Spleen (tissue), 11 donors: Measurements from ENCODE around the gene SUCO. TPM values are rescaled to one million over a fixed set of nuclear protein-coding genes. Genes with fewer than 3 reads are reported as not detected.
A peak's percentile ranks its signal among the peaks of the same experiment; 100 is the strongest.

Source experiments
- DNase-seq: peaks from one replicate; pipeline ENCODE4 v3.0.0-alpha.2; 2020
- H3K27ac ChIP-seq, 8 donors: fragments of 200-600 bp; sonication (generic) in 7 of 8; 1 replicate in 4 of 8; 2 replicates in 4 of 8; pipeline versions ENCODE4 v1.5.0 to v1.8.0; 2016 to 2021; ENCODE audit warnings: inconsistent platforms in 4 of 8, mild to moderate bottlenecking in 4 of 8, moderate library complexity in 1 of 8
- H3K27me3 ChIP-seq, 7 donors: fragments of 200-600 bp; sonication (generic) in 6 of 7; replicated peaks in 1 of 7; 1 replicate in 4 of 7; 2 replicates in 3 of 7; pipeline versions ENCODE4 v1.5.0 to v1.8.0; 2016 to 2021; ENCODE audit warnings: inconsistent platforms in 3 of 7, mild to moderate bottlenecking in 1 of 7
- H3K36me3 ChIP-seq, 6 donors: fragments of 200-600 bp; sonication (generic) in 5 of 6; 1 replicate in 4 of 6; 2 replicates in 2 of 6; pipeline versions ENCODE4 v1.5.0 to v1.8.0; 2016 to 2021; ENCODE audit warnings: inconsistent platforms in 2 of 6
- H3K4me1 ChIP-seq, 6 donors: fragments of 200-600 bp; sonication (generic) in 5 of 6; 1 replicate in 3 of 6; 2 replicates in 3 of 6; pipeline versions ENCODE4 v1.5.0 to v1.8.0; 2016 to 2021; ENCODE audit warnings: inconsistent platforms in 3 of 6
- H3K4me3 ChIP-seq, 8 donors: fragments of 200-600 bp; sonication (generic) in 7 of 8; 1 replicate in 4 of 8; 2 replicates in 4 of 8; pipeline versions ENCODE4 v1.5.0 to v1.8.0; 2016 to 2021; ENCODE audit warnings: inconsistent platforms in 4 of 8, mild to moderate bottlenecking in 4 of 8, moderate library complexity in 2 of 8
- H3K9me3 ChIP-seq, 8 donors: fragments of 200-600 bp; sonication (generic) in 7 of 8; 1 replicate in 4 of 8; 2 replicates in 4 of 8; pipeline versions ENCODE4 v1.5.0 to v1.8.0; 2016 to 2021; ENCODE audit warnings: inconsistent platforms in 4 of 8
- POLR2A ChIP-seq, 3 donors: fragments of 450-650 bp; IDR thresholded peaks; one replicate each; pipeline ENCODE4 v1.5.1; 2017; ENCODE audit warnings: antibody characterized with exemption in 3 of 3, mild to moderate bottlenecking in 1 of 3
- POLR2AphosphoS5 ChIP-seq, 3 donors: sonication (generic); formaldehyde crosslinking; IDR thresholded peaks; one replicate each; pipeline ENCODE4 v1.5.1; 2017; ENCODE audit warnings: antibody characterized with exemption in 3 of 3
- WGBS, 5 donors: extraction: QIAGEN DNeasy Blood & Tissue Kit in 3 of 5; methylation state at CpG; one replicate each; pipeline versions ENCODE4 v1.1.5 to v1.1.7; 2013 to 2018; 5-methylcytosine and 5-hydroxymethylcytosine counted together
- intact Hi-C: fragments of 100-400 bp; cut with DNase I; formaldehyde crosslinking; loops from one replicate; pipeline ENCODE4 v1.15.0; 2023; ENCODE audit warnings: low total_unique reads
- polyA plus RNA-seq, 3 donors: library from polyadenylated mRNA; stranded (reverse); fragments of 200-250 nt; gene quantifications; one replicate each; pipeline ENCODE4 v1.2.1, GENCODE V29; 2013
- total RNA-seq, 7 donors: library from RNA; depleted of rRNA in 3 of 7; stranded (reverse); fragments of >200 nt in 3 of 7; fragmentation: NEBNext Ultra II Directional in 4 of 7; extraction: Animal tissue kit (Norgen Biotek cat#: 25700) in 4 of 7; gene quantifications; one replicate each; pipeline versions ENCODE4 v1.1.0 to v1.2.1, GENCODE V29; 2016 to 2021
- TF ChIP-seq, protein P1 (sequence below), 11 experiments: fragments of 200-600 bp in 7 of 11; fragments of 450-650 bp in 4 of 11; sonication (generic) in 4 of 11; IDR thresholded peaks in 8 of 11; conservative IDR thresholded peaks in 3 of 11; 1 replicate in 7 of 11; 2 replicates in 4 of 11; pipeline versions ENCODE4 v1.4.0 to v1.8.0; 2016 to 2021; ENCODE audit warnings: antibody characterized with exemption in 11 of 11, inconsistent platforms in 4 of 11, mild to moderate bottlenecking in 1 of 11
- donor health status: healthy with polysubstance abuse.
- donor health status: DM: no; HTN: no; CAD: no; lungs with moderate emphysema.
- donor health status: DM: no; HTN: no; CAD: no.
- donor health status: Bipolar disorder and iron deficiency.
- donor health status: healthy.
- donor health status: DM: no; HTN: no; CAD: no.
- donor health status: DM: yes; HTN: yes; CAD: no.

The SUCO gene
- total and polyA plus RNA-seq, 10 donors, result 7.9 to 59.5 (median 39.5) TPM

DNA sequence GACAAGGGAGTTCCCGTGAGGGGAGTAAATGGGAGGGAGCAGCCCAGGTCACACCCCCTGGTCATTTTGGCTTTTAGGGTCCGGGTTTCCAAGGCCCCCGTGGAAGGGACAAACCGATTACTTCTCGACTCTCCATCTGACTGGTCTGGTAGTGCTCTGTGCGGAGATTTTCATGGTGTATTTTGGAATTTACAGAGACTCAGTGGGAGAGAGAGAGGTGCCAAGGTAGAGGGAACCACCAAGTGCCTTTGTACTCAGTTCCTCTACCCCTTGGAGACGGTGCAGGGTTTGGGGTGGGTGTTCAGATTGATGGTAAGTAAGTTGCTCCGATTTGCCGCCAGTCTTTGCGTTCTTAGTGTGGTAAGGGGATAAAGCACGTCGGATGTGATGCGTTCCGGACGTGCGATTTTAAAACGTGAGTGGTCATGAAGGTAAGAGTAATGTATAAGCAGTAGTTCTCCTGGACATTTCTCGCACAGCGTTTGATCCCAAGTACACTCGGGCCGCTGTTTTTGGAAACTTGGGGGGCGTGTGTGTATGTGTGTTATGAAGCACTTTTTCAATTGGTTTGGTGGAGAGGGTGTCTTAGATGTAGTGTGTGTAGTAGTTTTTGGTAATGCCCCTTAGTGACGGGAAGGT, 682 bp downstream of the SUCO start:
- Histone ChIP-seq H3K36me3 (no peaks in the 10 kb centered on the region), H3K27me3 (no peaks in the 10 kb centered on the region), H3K9me3 (no peaks in the 10 kb centered on the region), H3K4me1 (peaks cover 16 to 62% (median 47%) of the 10 kb centered on the region in 6 donors), H3K27ac (peak overlapping the region; percentile 98 to 100 (median 100)), H3K4me3 (peak overlapping the region; percentile 77 to 86 (median 82))
- intact Hi-C loops, result no loop called here
- no peak for TF ChIP-seq POLR2AphosphoS5 (IDR thresholded peaks at IDR 0.05)
- TF ChIP-seq, protein P1, sequence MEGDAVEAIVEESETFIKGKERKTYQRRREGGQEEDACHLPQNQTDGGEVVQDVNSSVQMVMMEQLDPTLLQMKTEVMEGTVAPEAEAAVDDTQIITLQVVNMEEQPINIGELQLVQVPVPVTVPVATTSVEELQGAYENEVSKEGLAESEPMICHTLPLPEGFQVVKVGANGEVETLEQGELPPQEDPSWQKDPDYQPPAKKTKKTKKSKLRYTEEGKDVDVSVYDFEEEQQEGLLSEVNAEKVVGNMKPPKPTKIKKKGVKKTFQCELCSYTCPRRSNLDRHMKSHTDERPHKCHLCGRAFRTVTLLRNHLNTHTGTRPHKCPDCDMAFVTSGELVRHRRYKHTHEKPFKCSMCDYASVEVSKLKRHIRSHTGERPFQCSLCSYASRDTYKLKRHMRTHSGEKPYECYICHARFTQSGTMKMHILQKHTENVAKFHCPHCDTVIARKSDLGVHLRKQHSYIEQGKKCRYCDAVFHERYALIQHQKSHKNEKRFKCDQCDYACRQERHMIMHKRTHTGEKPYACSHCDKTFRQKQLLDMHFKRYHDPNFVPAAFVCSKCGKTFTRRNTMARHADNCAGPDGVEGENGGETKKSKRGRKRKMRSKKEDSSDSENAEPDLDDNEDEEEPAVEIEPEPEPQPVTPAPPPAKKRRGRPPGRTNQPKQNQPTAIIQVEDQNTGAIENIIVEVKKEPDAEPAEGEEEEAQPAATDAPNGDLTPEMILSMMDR (IDR thresholded peaks at IDR 0.05 in 8 of 11, conservative IDR thresholded peaks at IDR 0.05 in 3 of 11), result no peak
- no peak for TF ChIP-seq POLR2A (IDR thresholded peaks at IDR 0.05)
- peak; percentile 81 for DNase-seq
- 0 to 1% (median 0%) methylated on average over 23 of the region's 23 CpGs for WGBS, 5 donors

DNA sequence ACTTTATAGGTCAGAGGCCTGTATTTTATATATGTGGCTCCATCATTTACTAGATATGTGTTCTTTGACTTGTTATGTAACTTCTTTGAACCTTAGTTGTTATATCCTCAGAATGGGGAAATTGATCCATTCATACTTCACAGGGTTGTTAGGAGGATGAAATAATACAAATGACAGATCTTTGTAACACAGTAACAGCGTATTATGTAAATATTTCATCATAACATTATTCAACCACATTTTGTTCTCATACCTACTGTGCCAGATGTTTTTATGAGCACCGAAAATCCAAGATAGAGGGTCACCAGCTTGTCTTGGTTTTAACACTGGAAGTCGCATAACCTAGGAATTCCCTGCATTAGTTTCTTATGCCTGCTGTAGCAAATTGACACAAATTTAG, 3.3 kb downstream of the SUCO start:
- H3K4me3 ChIP-seq, result no peak overlapping the region
- no peaks in the 10 kb centered on the region for H3K27me3 ChIP-seq
- intact Hi-C loops, result no loop called here
- TF ChIP-seq, protein P1 (IDR thresholded peaks at IDR 0.05 in 8 of 11, conservative IDR thresholded peaks at IDR 0.05 in 3 of 11), result no peak
- TF ChIP-seq POLR2A (IDR thresholded peaks at IDR 0.05), result no peak
- no peak for TF ChIP-seq POLR2AphosphoS5 (IDR thresholded peaks at IDR 0.05)
- no peak for DNase-seq
- H3K27ac ChIP-seq, result no peak overlapping the region
- H3K36me3 ChIP-seq, result no peaks in the 10 kb centered on the region
- 53 to 94% (median 80%) methylated on average over 3 of the region's 3 CpGs for WGBS, 5 donors
- no peaks in the 10 kb centered on the region for H3K9me3 ChIP-seq
- H3K4me1 ChIP-seq, result peaks cover 15 to 84% (median 61%) of the 10 kb centered on the region in 6 donors

DNA sequence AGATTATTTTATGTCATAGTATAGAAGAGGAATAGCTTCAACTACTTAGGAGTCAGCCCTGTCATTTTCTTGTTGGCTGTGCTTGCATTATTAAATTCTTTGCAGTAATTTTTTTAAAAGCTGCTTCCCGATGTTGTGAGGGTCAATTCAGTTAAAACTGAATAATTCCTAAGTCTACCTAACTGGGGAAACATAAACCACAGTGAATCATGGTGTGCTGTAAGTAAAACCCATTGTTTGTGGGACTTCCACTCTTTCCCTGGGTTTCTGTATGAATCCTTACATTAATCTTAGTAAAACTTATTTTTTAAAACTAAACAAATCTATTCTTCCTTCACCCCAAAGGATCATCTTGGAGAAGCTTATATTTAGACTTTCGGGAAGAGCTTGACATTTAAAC, 4.4 kb downstream of the SUCO start:
- no peak overlapping the region for H3K27ac ChIP-seq
- no peaks in the 10 kb centered on the region for H3K9me3 ChIP-seq
- DNase-seq, result no peak
- intact Hi-C loops, result no loop called here
- WGBS, 5 donors, result 79 to 90% (median 80%) methylated on average over 2 of the region's 2 CpGs
- peaks cover 10 to 88% (median 62%) of the 10 kb centered on the region in 6 donors for H3K4me1 ChIP-seq
- no peak for TF ChIP-seq POLR2A (IDR thresholded peaks at IDR 0.05)
- no peak for TF ChIP-seq POLR2AphosphoS5 (IDR thresholded peaks at IDR 0.05)
- TF ChIP-seq, protein P1 (IDR thresholded peaks at IDR 0.05 in 8 of 11, conservative IDR thresholded peaks at IDR 0.05 in 3 of 11), result no peak
- H3K36me3 ChIP-seq, result no peaks in the 10 kb centered on the region
- no peak overlapping the region for H3K4me3 ChIP-seq
- no peaks in the 10 kb centered on the region for H3K27me3 ChIP-seq

DNA sequence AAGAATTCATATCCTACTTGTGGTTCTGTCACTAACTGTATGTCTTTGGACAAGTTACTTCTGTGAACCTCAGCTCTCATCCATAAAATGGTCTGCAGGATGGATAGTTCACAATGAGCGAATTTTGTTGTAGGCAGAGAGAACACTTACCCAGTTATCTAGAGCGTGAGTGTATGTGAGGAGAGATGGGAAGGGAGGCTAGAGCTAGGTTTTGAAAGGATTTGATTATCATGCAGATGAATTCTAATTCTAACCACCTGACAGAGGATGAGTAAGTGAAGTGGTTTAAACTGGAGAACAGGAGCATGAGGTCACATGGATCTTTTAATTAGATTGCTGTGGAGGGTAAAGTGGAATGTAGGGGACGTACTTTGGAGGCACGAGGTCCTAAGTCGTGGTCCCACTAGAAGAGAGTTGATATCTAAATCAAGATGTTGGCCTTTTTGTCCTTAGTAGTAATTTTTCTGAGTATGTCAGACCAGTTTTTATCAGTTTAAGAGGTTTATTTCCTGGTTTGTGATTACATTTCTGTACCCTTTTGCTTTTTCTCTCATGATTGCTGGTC, 5.0 kb downstream of the SUCO start:
- intact Hi-C loops, result no loop called here
- TF ChIP-seq POLR2AphosphoS5 (IDR thresholded peaks at IDR 0.05) (no peak), POLR2A (IDR thresholded peaks at IDR 0.05) (no peak)
- TF ChIP-seq, protein P1 (IDR thresholded peaks at IDR 0.05 in 8 of 11, conservative IDR thresholded peaks at IDR 0.05 in 3 of 11), result no peak
- Histone ChIP-seq H3K9me3 (no peaks in the 10 kb centered on the region), H3K4me1 (peaks cover 10 to 94% (median 66%) of the 10 kb centered on the region in 6 donors), H3K27me3 (no peaks in the 10 kb centered on the region), H3K36me3 (no peaks in the 10 kb centered on the region), H3K27ac (no peak overlapping the region), H3K4me3 (no peak overlapping the region)
- no peak for DNase-seq
- WGBS, 5 donors, result 86 to 92% (median 91%) methylated on average over 5 of the region's 5 CpGs
